WTC11 (cell line): ENCODE measurements around the gene SUGT1. TPM values are rescaled to one million over a fixed set of nuclear protein-coding genes. Genes with fewer than 3 reads are reported as not detected.
"Not testable (repeated sequence)": the region's sequence is repeated elsewhere in the genome, so short reads cannot be mapped to it uniquely, and the experiment has no call there.

Source experiments
- ATAC-seq: fragments of 200-7000 bp; cut with Tn5 transposase; 2 replicates; pipeline ENCODE4 v1.10.0; 2021; ENCODE audit warnings: mild to moderate bottlenecking, moderate library complexity
- CTCF ChIA-PET: fragments of 300-600 bp; sonication (Branson Sonifier 250); formaldehyde crosslinking; loops from one replicate; lab custom pipeline; 2021; ENCODE audit warnings: antibody characterized with exemption; lab: Charles Lee
- POLR2A ChIA-PET: fragments of 350-600 bp; sonication (Branson Sonifier 250); formaldehyde crosslinking; loops from one replicate; lab custom pipeline; 2021; ENCODE audit warnings: antibody characterized with exemption; lab: Charles Lee
- DNase-seq: peaks from one replicate; pipeline ENCODE4 v3.0.0; 2021; ENCODE audit warnings: low spot score
- H3K27ac Mint-ChIP-seq: 2 replicates; pipeline ENCODE4 v1.8.0; 2021; ENCODE audit warnings: mixed read lengths
- H3K27me3 Mint-ChIP-seq: 2 replicates; pipeline ENCODE4 v1.8.0; 2021; ENCODE audit warnings: low read depth, mild to moderate bottlenecking, moderate library complexity, mixed read lengths
- H3K36me3 Mint-ChIP-seq: 2 replicates; pipeline ENCODE4 v1.8.0; 2021; ENCODE audit warnings: mixed read lengths
- H3K4me1 Mint-ChIP-seq: 2 replicates; pipeline ENCODE4 v1.8.0; 2022; ENCODE audit warnings: mixed read lengths
- H3K4me3 Mint-ChIP-seq: 2 replicates; pipeline ENCODE4 v1.8.0; 2021; ENCODE audit warnings: mild to moderate bottlenecking, moderate library complexity, mixed read lengths
- H3K9me3 Mint-ChIP-seq: 2 replicates; pipeline ENCODE4 v1.8.0; 2021; ENCODE audit warnings: mixed read lengths
- E2F4 ChIP-seq: sonication (generic); formaldehyde crosslinking; IDR thresholded peaks from 2 replicates; pipeline ENCODE4 v1.8.1; 2022; ENCODE audit warnings: low read depth, mild to moderate bottlenecking, moderate library complexity, missing genetic modification reagents, borderline replicate concordance
- ELF4 ChIP-seq: sonication (generic); formaldehyde crosslinking; IDR thresholded peaks from 2 replicates; pipeline ENCODE4 v1.8.1; 2022; ENCODE audit warnings: low read depth, mild to moderate bottlenecking, moderate library complexity, missing genetic modification reagents
- FOXP1 ChIP-seq: sonication (generic); formaldehyde crosslinking; IDR thresholded peaks from 2 replicates; pipeline ENCODE4 v1.8.0; 2022; ENCODE audit warnings: missing genetic modification reagents, mild to moderate bottlenecking, moderate library complexity, borderline replicate concordance
- GABPB1 ChIP-seq: sonication (generic); formaldehyde crosslinking; IDR thresholded peaks from 2 replicates; pipeline ENCODE4 v1.8.1; 2023; ENCODE audit warnings: mild to moderate bottlenecking, missing genetic modification reagents
- STAT6 ChIP-seq: sonication (generic); formaldehyde crosslinking; conservative IDR thresholded peaks from 2 replicates; pipeline ENCODE4 v1.8.1; 2023; ENCODE audit warnings: mild to moderate bottlenecking, low read depth, missing genetic modification reagents, moderate library complexity
- ZNF219 ChIP-seq: sonication (generic); formaldehyde crosslinking; IDR thresholded peaks from 2 replicates; pipeline ENCODE4 v1.8.0; 2023; ENCODE audit warnings: missing genetic modification reagents, mild to moderate bottlenecking, borderline replicate concordance
- ZNF671 ChIP-seq: fragments of 250-450 bp; sonication (Bioruptor Pico); IDR thresholded peaks from 2 replicates; pipeline ENCODE4 v1.8.0; 2021; ENCODE audit warnings: mild to moderate bottlenecking
- total RNA-seq: library from RNA; stranded (reverse); gene quantifications from 3 replicates; pipeline ENCODE4 v1.2.3, GENCODE V29; 2021
- TF ChIP-seq, protein P1 (sequence below): sonication (generic); formaldehyde crosslinking; IDR thresholded peaks from 2 replicates; pipeline ENCODE4 v1.8.0; 2023; ENCODE audit warnings: mild to moderate bottlenecking, missing genetic modification reagents

Gene SUGT1
- total RNA-seq, 1 experiment from 2014 or later, result 76.3 TPM

- TF ChIP-seq, protein P1, sequence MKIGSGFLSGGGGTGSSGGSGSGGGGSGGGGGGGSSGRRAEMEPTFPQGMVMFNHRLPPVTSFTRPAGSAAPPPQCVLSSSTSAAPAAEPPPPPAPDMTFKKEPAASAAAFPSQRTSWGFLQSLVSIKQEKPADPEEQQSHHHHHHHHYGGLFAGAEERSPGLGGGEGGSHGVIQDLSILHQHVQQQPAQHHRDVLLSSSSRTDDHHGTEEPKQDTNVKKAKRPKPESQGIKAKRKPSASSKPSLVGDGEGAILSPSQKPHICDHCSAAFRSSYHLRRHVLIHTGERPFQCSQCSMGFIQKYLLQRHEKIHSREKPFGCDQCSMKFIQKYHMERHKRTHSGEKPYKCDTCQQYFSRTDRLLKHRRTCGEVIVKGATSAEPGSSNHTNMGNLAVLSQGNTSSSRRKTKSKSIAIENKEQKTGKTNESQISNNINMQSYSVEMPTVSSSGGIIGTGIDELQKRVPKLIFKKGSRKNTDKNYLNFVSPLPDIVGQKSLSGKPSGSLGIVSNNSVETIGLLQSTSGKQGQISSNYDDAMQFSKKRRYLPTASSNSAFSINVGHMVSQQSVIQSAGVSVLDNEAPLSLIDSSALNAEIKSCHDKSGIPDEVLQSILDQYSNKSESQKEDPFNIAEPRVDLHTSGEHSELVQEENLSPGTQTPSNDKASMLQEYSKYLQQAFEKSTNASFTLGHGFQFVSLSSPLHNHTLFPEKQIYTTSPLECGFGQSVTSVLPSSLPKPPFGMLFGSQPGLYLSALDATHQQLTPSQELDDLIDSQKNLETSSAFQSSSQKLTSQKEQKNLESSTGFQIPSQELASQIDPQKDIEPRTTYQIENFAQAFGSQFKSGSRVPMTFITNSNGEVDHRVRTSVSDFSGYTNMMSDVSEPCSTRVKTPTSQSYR (CRISPR knock-in tag), result peak; percentile 56; the same call in 1 of the 2 replicates
- TF ChIP-seq FOXP1 (CRISPR knock-in tag) (peak; percentile 58; the same call in 1 of the 2 replicates), ZNF671 (CRISPR knock-in tag) (no peak), E2F4 (CRISPR knock-in tag) (no peak), ZNF219 (CRISPR knock-in tag) (no peak), STAT6 (no peak), ELF4 (CRISPR knock-in tag) (no peak)
These were observed at the start of gene SUGT1 (continued) for GRCh38 chr13:52652196-52652979.

- ATAC-seq, H3K27me3 Mint-ChIP-seq, H3K36me3 Mint-ChIP-seq, DNase-seq, CTCF ChIA-PET, H3K9me3 Mint-ChIP-seq, H3K4me3 Mint-ChIP-seq, POLR2A ChIA-PET, H3K27ac Mint-ChIP-seq: not testable (repeated sequence)
- peaks cover 21% of the 10 kb centered on the region for H3K4me1 Mint-ChIP-seq
These were observed 49.3 kb upstream of the SUGT1 start for GRCh38 chr13:52603316-52603715.

DNA sequence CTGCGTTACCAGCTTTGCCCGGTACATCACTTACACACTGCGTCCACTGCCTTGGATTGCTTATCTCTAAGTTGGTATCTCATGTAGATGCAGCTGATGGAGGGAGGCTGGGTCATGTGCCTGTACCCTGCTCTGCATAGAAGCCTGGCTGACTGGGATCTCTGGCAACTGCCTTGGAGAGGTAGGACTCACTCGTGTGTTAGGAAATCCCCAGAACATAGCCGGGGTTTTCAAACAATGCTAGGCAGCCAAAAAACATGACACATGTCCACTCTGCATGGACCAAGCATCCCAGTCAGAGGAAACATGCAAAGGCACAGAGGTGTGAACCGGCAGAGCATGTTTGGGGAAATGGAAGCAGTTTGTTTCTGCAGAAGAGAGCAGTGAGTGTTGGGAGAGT lies 46.5 kb upstream of the SUGT1 start:
- CTCF ChIA-PET, result interaction anchor here (0.8 kb wide), 1 partner anchor 203 kb away, joined by 3 read pairs; no protein-coding TSS in a partner anchor
- H3K9me3 Mint-ChIP-seq, H3K27ac Mint-ChIP-seq, H3K4me1 Mint-ChIP-seq, H3K27me3 Mint-ChIP-seq, DNase-seq, H3K4me3 Mint-ChIP-seq, ATAC-seq, POLR2A ChIA-PET, H3K36me3 Mint-ChIP-seq: not testable (repeated sequence)

- DNase-seq, H3K4me3 Mint-ChIP-seq, POLR2A ChIA-PET, H3K27me3 Mint-ChIP-seq, H3K36me3 Mint-ChIP-seq, H3K9me3 Mint-ChIP-seq, H3K4me1 Mint-ChIP-seq, ATAC-seq, H3K27ac Mint-ChIP-seq: not testable (repeated sequence)
- TF ChIP-seq GABPB1, result 0 out of 2 replicates have a peak, but pooled peaks have one; percentile 13
- CTCF ChIA-PET, result interaction anchor here (0.8 kb wide), 1 partner anchor 203 kb away, joined by 3 read pairs; no protein-coding TSS in a partner anchor
These were observed 45.8 kb upstream of the SUGT1 start for GRCh38 chr13:52606795-52607194.

DNA sequence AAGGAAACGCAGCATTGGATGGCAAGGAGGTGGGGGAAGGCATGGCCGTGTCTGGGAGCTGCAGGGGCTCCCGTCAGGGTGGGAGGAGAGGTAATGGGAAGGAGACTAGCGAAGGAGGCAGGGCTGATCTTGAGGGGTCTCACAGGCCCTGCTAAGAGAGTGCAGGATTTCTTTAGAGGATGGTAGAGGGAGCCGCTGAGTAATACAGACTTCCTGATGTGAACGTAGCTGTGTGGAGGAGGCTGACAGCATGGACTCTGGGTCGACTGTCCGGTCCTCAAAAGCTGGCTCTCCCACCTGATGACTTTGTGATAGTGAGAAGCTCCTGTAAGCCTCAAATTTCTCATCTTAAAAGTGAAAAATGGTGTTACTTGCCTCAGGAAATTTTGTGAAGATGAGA lies 44.5 kb upstream of the SUGT1 start:
- peak; percentile 93 for ATAC-seq
- H3K4me3 Mint-ChIP-seq, H3K9me3 Mint-ChIP-seq, H3K27me3 Mint-ChIP-seq, H3K27ac Mint-ChIP-seq, H3K36me3 Mint-ChIP-seq, H3K4me1 Mint-ChIP-seq: not testable (repeated sequence)
- peak; percentile 22 for DNase-seq
- ChIA-PET POLR2A (interaction anchor here (1.7 kb wide), 1 partner anchor 9 kb away, joined by 4 read pairs; no protein-coding TSS in a partner anchor), CTCF (interaction anchor here (1.0 to 2.6 kb wide), 8 partner anchors 9 to 594 kb away, joined by 3 to 21 read pairs (median 6); partner anchors contain the start of gene SUGT1)

- ChIA-PET CTCF (interaction anchor here (0.6 to 2.7 kb wide), 11 partner anchors 8 to 593 kb away, joined by 3 to 21 read pairs (median 5); partner anchors contain the start of gene SUGT1), POLR2A (interaction anchor here (1.7 kb wide), 1 partner anchor 8 kb away, joined by 4 read pairs; no protein-coding TSS in a partner anchor)
- H3K4me1 Mint-ChIP-seq, H3K27ac Mint-ChIP-seq, H3K9me3 Mint-ChIP-seq, DNase-seq, H3K36me3 Mint-ChIP-seq, H3K27me3 Mint-ChIP-seq, H3K4me3 Mint-ChIP-seq: not testable (repeated sequence)
- peak; percentile 68 for ATAC-seq
These were observed 43.5 kb upstream of the SUGT1 start for GRCh38 chr13:52609013-52609606.

DNA sequence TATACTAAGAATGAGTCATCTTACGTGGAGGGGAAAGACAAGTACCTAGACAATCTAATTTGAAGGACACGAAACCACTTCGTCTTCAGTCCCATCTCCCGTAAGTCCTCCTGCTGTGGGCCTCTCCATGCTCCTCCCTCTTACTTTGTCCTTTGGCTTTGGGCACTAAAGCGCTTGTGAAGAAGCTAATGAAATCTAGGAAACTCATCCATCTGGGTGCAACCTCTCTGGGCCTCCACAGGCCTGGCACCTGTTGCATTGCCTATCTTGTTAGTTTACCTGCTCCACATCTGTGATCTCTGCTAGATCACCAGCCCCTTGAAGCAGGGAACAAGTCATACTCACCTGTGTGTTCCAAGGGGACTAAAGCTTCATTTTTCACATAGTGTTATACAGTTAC lies 42.5 kb upstream of the SUGT1 start:
- H3K9me3 Mint-ChIP-seq, H3K4me3 Mint-ChIP-seq, ATAC-seq, H3K36me3 Mint-ChIP-seq, H3K27me3 Mint-ChIP-seq, H3K27ac Mint-ChIP-seq, POLR2A ChIA-PET, H3K4me1 Mint-ChIP-seq, DNase-seq: not testable (repeated sequence)
- CTCF ChIA-PET, result interaction anchor here (1.0 to 2.7 kb wide), 3 partner anchors 199 to 358 kb away, joined by 3 to 13 read pairs (median 4); no protein-coding TSS in a partner anchor
